Activated effector memory CD4-positive, alpha-beta T cell treated with Interleukin-2 at 50 U/mL for 16 hours (primary cell): ENCODE results near the gene ATP5F1A.
"Not testable (repeated sequence)": the region's sequence is repeated elsewhere in the genome, so short reads cannot be mapped to it uniquely, and the experiment has no call there.

Source experiments
- DNase-seq: peaks from one replicate; pipeline ENCODE4 v3.0.0-alpha.2; 2020

ATP5F1A gene

GRCh38 chr18:46097801-46098615 is at the start of gene ATP5F1A:
TSS of gene ATP5F1A (minus strand) at chr18:46098296. CDS start at chr18:46098231, 65 bp downstream.
- peak; percentile 78 for DNase-seq

- DNase-seq = no peak
Observed at GRCh38 chr18:46141199-46141598, 43.1 kb upstream of the ATP5F1A start.

- no peak for DNase-seq
Observed at GRCh38 chr18:46140173-46140572, 42.1 kb upstream of the ATP5F1A start.

DNA sequence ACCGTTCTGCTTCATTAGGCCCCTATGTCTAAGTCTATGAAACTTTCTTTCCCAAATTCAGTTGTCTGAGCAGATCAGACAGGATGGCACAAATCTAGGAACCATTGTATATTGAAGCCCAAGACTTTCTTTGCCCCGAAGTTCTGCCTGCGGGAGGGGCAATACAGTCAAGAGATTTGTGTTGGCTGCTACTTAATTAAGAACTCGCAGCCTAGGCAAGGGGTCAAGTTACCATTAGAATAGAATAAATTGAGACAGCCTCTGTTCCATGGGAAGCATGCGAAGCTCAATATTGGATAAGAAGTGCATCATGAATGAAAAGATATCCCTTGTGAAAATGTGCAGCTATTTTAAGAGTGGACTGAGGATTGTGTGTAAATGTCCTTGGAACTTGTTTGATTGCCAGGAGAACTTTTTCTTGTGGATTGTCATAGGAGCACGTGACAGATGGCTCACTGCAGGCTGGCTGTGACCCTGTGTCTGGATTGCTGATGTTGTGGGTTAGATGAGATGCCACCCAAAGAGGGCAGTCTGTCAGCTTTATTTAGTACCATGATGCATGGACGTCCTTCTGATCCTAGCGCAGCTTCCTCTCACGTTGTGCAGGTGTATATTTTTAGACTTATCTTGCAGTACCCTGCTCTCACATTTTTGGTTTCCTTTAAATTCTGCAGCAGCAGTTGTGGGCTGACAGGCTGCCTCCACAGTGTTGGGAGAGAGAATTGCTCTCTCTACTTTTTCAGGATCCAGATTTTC is 37.0 kb upstream of the ATP5F1A start:
- DNase-seq = no peak

- DNase-seq = no peak
Observed at GRCh38 chr18:46133534-46133933, 35.4 kb upstream of the ATP5F1A start.

DNA sequence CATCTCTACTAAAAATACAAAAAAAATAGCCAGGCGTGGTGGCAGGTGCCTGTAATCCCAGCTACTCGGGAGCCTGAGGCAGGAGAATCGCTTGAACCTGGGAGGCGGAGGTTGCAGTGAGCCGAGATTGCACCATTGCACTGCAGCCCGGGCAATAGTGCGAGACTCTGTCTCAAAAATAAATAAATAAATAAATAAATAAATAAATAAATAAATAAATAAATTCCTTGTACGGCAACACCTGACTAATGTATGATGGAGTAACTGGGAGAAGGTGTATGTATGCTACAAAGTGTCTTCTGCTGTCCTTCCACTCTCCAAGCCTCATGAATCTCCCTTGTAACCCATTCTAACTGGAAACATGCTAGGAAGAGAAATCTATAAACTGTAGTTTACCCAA is 32.5 kb upstream of the ATP5F1A start:
- DNase-seq = not testable (repeated sequence)

DNA sequence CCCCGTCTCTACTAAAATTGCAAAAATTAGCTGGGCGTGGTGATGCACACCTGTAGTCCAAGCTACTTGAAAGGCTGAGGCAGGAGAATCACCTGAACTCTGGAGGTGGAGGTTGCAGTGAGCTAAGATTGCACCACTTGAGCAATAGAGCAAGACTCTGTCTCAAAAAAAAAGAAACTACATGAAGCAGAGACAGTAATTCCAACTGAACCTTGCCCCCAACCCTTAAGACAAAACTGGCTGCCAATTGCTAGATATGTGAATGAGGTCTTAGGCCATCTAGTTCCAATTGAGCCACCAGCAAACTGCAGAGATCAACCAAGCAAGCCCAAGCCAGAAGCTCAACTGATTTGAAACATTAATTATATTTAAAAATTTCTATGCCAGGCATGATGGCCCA is 32.0 kb upstream of the ATP5F1A start:
- DNase-seq = no peak

DNA sequence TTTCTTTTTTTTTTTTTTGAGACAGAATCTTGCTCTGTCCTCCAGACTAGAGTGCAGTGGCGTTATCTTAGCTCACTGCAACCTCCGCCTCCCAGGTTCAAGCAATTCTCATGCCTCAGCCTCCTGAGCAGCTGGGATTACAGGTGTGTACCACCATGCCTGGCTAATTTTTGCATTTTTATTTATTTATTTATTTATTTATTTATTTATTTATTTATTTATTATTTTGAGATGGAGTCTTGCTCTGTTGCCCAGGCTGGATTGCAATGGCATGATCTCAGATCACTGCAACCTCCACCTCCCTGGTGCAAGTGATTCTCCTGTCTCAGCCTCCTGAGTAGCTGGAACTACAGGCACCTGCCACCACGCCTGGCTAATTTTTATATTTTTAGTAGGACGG is 28.5 kb upstream of the ATP5F1A start:
- not testable (repeated sequence) for DNase-seq

DNA sequence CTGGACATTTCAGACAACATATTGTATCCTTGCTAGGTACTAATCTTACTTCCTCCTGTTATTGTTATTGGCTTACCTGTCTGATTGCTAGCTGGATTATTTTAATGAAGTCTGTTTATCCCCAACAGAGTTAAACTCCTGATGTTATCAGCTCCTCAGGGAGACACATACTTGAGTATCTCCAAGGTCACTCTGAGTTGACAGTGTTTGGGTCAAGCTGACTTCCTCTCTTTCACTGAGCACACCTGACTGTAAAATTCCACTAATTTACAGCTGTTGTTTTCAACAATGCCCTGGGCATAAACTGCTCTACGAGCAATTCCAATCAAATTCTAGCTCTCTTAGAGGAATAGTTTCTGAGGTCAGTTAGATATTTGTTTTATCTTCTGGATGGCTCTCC is 15.7 kb upstream of the ATP5F1A start:
- DNase-seq = no peak

- no peak for DNase-seq
Observed at GRCh38 chr18:46110406-46110805, 12.3 kb upstream of the ATP5F1A start.

GRCh38 chr18:46109386-46109785 is 11.3 kb upstream of the ATP5F1A start:
- no peak for DNase-seq

- peak; percentile 76 for DNase-seq
Observed at GRCh38 chr18:46104128-46104911, 6.2 kb upstream of the ATP5F1A start, which contains the start of gene HAUS1. TSS of gene HAUS1 (plus strand) at chr18:46104385. CDS start at chr18:46104412, 27 bp downstream.

DNA sequence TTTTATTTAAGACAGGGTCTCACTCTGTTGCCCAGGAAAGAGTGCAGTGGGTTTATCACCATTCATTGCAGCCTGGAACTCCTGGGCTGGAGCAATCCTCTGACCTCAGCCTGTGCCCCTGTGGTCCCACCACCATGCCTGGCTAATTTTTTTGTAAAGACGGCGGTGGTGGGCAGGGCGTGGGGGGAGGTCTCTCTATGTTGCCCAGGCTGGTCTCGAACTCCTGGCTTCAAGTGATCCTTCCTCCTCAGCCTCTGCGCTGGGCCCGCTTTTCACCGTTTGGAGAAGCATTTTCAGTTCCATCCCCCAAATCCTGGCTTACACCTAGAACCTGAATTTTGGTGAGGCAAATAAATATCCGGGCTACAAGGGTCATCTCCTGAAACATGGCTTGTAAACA is 1.4 kb upstream of the ATP5F1A start:
- no peak for DNase-seq

GRCh38 chr18:46098616-46098933 is 479 bp upstream of the ATP5F1A start:
- no peak for DNase-seq

GRCh38 chr18:46097431-46097800 is 680 bp downstream of the ATP5F1A start:
- DNase-seq = no peak

DNA sequence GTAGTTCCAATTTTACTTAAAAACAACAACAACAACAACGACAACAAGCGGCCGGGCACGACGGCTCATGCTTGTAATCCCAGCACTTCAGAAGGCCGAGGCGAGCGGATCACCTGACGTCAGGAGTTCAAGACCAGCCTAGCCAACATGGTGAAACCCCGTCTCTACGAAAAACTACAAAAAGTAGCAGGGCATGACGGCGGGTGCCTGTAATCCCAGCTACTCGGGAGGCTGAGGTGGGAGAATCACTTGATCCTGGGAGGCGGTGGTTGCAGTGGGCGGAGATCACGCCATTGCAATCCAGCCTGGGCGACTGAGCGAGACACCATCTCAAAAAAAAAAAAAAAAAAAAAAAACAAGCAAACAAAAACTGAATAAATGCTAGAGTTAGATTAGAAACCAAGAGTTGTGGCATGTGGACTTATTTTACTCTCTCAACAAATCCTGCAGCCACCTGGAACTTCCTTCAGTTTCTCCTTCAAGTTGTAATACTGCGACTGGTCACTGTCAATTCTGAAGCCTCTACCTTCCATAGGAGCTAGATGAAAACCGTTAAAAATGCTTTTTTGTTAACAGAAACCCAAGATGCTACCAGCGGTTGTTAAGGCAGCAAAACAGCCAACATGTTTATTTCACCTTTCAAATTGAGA is 1.3 kb downstream of the ATP5F1A start:
- no peak for DNase-seq

GRCh38 chr18:46095532-46095931 is 2.6 kb downstream of the ATP5F1A start:
- no peak for DNase-seq

DNA sequence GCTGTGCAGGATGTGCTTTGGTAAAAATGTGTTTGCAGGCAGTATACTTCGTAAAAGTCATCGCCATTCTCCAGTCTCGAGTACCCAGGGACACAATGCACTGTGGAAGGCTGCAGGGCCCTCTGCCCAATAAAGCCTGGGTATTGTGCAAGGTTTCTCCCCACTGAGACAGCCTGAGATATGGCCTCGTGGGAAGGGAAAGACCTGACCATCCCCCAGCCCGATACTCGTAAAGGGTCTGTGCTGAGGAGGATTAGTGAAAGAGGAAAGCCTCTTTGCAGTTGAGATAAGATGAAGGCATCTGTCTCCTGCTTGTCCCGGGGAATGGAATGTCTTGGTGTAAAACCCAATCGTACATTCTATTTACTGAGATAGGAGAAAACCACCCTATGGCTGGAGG is 9.6 kb downstream of the ATP5F1A start:
- DNase-seq = not testable (repeated sequence)

DNA sequence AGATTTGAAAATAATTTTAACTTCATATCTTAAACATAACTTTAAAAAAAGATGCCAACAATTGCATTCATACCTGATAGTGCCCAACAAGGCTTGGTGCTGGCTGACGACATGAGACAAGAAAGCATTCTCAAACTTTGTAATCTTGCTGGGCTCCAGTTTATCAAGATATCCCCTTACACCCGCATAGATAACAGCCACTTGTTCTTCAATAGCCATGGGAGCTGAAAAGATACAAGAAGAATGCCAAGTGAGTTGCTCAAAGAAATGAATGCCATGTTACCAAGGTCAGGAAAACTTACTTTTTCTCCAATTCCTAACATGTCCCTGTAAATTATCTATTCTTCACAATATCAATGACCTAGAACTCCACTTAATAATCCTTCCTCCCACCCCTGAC is 13.7 kb downstream of the ATP5F1A start:
- no peak for DNase-seq

DNA sequence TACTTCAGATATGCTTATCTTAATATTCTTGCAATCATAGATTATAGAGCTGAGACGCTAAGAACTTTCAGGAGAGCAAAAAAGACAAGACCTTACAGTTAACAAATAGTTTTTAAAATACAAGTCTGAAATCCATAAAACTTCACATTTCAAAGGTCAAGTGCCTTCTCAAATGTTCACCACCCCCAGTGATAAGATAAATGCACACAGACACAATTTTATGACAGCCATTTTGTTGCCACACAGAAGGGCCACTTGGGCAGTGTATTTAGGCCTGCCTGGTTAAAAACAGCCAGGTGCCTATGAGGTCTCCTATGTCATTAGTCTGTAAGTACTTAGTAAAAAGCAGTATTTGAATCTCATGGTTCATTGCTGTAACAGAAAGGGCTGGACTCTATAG is 17.9 kb downstream of the ATP5F1A start:
- DNase-seq = no peak

- no peak for DNase-seq
Observed at GRCh38 chr18:46079336-46079735, 18.8 kb downstream of the ATP5F1A start.

GRCh38 chr18:46073474-46074331 is 24.4 kb downstream of the ATP5F1A start:
- no peak for DNase-seq
